ENCODE results near the gene AIP. TPM values are rescaled to one million over a fixed set of nuclear protein-coding genes. Genes with fewer than 3 reads are reported as not detected.
"Not testable (repeated sequence)": the region's sequence is repeated elsewhere in the genome, so short reads cannot be mapped to it uniquely, and the experiment has no call there.

AIP gene
- total RNA-seq, 1 donor from 2014 or later, result 203 TPM

DNA sequence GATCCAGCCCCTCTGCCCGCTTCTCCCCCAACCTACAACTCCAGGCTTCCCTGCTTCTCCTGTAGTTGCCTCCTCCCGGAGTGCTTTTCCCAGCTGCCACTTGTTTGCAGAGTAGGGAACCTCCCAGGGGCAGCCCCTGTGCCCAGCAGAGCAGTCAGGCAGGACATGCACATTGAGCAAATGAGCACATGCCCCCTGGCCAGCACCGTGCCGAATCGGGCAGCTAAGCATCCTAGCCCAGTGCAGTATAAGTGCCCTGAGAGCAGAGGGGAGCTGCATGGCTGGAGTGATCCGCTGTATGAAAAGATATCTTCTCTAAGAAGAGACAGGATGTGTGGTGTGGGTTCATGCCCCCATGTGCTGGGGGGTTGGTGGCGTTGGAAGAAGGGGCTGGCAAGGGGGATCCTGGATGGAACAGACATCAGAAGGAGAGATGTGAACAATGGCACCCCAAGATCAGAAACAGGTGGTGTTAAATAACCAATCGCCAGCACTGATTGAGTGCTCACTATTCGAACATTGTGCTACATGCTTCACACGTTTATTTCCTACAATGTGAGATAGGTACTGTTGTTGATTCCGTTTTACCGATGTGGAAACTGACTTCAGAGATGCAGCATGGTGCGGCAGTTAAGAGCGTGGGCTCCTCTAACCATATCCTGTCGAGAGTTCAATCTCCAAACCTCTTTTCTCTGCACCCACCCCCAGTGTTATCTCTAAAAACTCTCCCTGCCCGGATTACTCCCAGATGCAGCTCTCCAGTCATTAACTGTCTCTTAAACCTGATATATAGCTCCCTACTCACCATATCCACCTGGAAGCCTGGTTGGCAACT is 1.2 kb downstream of the AIP start:
- intact Hi-C loops (cut with micrococcal nuclease), result loop anchor here (1.0 to 5.0 kb wide), 8 partner anchors 15 to 527 kb away; partner anchors contain the start of genes CDK2AP2, PC, RPS6KB2 and TMEM134
- no peaks in the 10 kb centered on the region for H3K9me3 Mint-ChIP-seq
- peaks cover 34% of the 10 kb centered on the region for H3K36me3 Mint-ChIP-seq (ENCODE audit: low read depth)
- peak overlapping the region; percentile 100 for H3K27ac Mint-ChIP-seq
- peaks cover 4% of the 10 kb centered on the region for H3K27me3 Mint-ChIP-seq (ENCODE audit: insufficient read depth)
- DNase-seq (ENCODE audit: low spot score), result peak; percentile 50
- H3K4me1 Mint-ChIP-seq (ENCODE audit: low read depth), result peaks cover 64% of the 10 kb centered on the region
- H3K4me3 Mint-ChIP-seq, result peak overlapping the region; percentile 94

- Mint-ChIP-seq H3K27ac (peak overlapping the region; percentile 100), H3K4me3 (peak overlapping the region; percentile 94), H3K9me3 (no peaks in the 10 kb centered on the region), H3K27me3 (ENCODE audit: insufficient read depth) (peaks cover 1% of the 10 kb centered on the region), H3K36me3 (ENCODE audit: low read depth) (peaks cover 39% of the 10 kb centered on the region), H3K4me1 (ENCODE audit: low read depth) (peaks cover 69% of the 10 kb centered on the region)
- DNase-seq (ENCODE audit: low spot score), result peak; percentile 66
- intact Hi-C loops (cut with micrococcal nuclease), result loop anchor here (1.0 to 5.0 kb wide), 4 partner anchors 21 to 528 kb away; partner anchors contain the start of gene PC
Measured at GRCh38 chr11:67484847-67485311, 2.1 kb downstream of the AIP start.

DNA sequence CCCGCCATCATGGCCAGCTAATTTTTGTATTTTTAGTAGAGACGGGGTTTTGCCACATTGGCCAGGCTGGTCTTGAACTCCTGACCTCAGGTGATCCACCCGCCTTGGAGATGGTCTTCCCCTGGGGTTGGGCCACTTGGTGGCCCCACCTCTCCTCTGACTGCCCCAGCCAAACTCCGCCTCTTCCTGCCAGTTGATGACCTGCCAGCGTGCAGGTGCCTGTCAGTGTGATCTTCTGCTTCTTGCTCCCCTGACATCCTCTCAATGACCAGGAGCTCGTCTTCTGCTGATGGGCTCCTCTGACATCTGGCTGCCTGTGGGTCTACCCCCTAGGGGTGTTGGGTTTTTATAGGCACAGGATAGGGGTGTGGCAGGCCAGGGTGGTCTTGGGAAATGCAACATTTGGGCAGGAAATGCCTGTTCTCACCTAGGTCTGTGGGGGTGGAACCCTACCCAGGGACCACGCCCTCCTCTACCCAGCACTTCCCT is 3.1 kb downstream of the AIP start:
- H3K36me3 Mint-ChIP-seq (ENCODE audit: low read depth), result peaks cover 42% of the 10 kb centered on the region

GRCh38 chr11:67486481-67487195 is 3.8 kb downstream of the AIP start:
- Mint-ChIP-seq H3K36me3 (ENCODE audit: low read depth) (peaks cover 44% of the 10 kb centered on the region), H3K27ac (peak overlapping the region; percentile 100), H3K9me3 (no peaks in the 10 kb centered on the region), H3K4me1 (ENCODE audit: low read depth) (peaks cover 70% of the 10 kb centered on the region), H3K4me3 (peak overlapping the region; percentile 82), H3K27me3 (ENCODE audit: insufficient read depth) (no peaks in the 10 kb centered on the region)
- peak; percentile 44 for DNase-seq (ENCODE audit: low spot score)
- intact Hi-C loops (cut with micrococcal nuclease), result loop anchor here (1.0 to 2.0 kb wide), 4 partner anchors 20 to 198 kb away; partner anchors contain the start of genes ANKRD13D and PTPRCAP

More for the DNA sequence above, 3.1 kb downstream of the AIP start:
- not testable (repeated sequence) for H3K9me3 Mint-ChIP-seq; H3K27me3 Mint-ChIP-seq (ENCODE audit: insufficient read depth)
- Mint-ChIP-seq H3K4me1 (ENCODE audit: low read depth) (peaks cover 70% of the 10 kb centered on the region), H3K4me3 (peak overlapping the region; percentile 82), H3K27ac (peak overlapping the region; percentile 100)
- DNase-seq (ENCODE audit: low spot score), result peak; percentile 48
- intact Hi-C loops (cut with micrococcal nuclease), result loop anchor here (1.0 to 2.0 kb wide), 3 partner anchors 49 to 216 kb away; partner anchors contain the start of genes ANKRD13D and PTPRCAP

DNA sequence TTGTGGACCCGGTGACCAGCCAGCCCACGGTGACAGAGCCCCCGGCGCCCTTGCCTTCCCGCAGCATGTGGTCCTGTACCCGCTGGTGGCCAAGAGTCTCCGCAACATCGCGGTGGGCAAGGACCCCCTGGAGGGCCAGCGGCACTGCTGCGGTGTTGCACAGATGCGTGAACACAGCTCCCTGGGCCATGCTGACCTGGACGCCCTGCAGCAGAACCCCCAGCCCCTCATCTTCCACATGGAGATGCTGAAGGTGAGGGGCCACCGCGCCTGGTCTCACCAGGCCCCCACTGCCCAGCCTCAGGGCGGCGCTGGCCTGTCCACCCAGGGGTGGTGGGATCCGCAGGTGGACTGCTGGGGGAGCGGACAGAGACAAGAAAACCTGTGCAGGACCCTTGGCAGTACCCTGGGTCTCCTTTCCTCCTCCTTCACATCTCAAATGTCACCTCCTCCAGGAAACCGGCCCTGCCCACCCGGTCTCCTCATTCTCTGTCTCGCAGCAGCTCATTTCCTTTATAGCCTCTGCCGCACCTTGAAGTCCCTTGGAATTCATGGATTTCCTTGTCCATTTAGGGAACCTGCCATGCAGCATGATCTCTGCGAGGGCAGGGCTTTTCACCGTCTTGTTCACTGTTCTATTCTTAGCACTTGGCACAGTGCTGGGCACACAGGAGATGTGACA is 6.5 kb downstream of the AIP start:
- Mint-ChIP-seq H3K9me3 (no peaks in the 10 kb centered on the region), H3K27ac (peak overlapping the region; percentile 100), H3K36me3 (ENCODE audit: low read depth) (peaks cover 44% of the 10 kb centered on the region), H3K4me3 (peak overlapping the region; percentile 37), H3K27me3 (ENCODE audit: insufficient read depth) (no peaks in the 10 kb centered on the region), H3K4me1 (ENCODE audit: low read depth) (peaks cover 48% of the 10 kb centered on the region)
- no peak for DNase-seq (ENCODE audit: low spot score)
- intact Hi-C loops (cut with micrococcal nuclease), result no loop called here

- DNase-seq (ENCODE audit: low spot score), result no peak
- peaks cover 39% of the 10 kb centered on the region for H3K36me3 Mint-ChIP-seq (ENCODE audit: low read depth)
- no peaks in the 10 kb centered on the region for H3K27me3 Mint-ChIP-seq (ENCODE audit: insufficient read depth)
- no peaks in the 10 kb centered on the region for H3K9me3 Mint-ChIP-seq
- H3K27ac Mint-ChIP-seq, result peak overlapping the region; percentile 84
- intact Hi-C loops (cut with micrococcal nuclease), result no loop called here
- H3K4me3 Mint-ChIP-seq, result peak overlapping the region; percentile 37
- peaks cover 40% of the 10 kb centered on the region for H3K4me1 Mint-ChIP-seq (ENCODE audit: low read depth)
Measured at GRCh38 chr11:67489885-67490726, 7.3 kb downstream of the AIP start.

DNA sequence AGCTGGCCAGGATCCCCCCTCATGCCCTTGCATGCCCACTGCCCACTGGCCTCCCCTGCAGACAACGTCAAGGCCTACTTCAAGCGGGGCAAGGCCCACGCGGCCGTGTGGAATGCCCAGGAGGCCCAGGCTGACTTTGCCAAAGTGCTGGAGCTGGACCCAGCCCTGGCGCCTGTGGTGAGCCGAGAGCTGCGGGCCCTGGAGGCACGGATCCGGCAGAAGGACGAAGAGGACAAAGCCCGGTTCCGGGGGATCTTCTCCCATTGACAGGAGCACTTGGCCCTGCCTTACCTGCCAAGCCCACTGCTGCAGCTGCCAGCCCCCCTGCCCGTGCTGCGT is 7.9 kb downstream of the AIP start:
- Mint-ChIP-seq H3K4me1 (ENCODE audit: low read depth) (peaks cover 38% of the 10 kb centered on the region), H3K27ac (peak overlapping the region; percentile 72), H3K36me3 (ENCODE audit: low read depth) (peaks cover 41% of the 10 kb centered on the region), H3K27me3 (ENCODE audit: insufficient read depth) (no peaks in the 10 kb centered on the region), H3K4me3 (no peak overlapping the region), H3K9me3 (no peaks in the 10 kb centered on the region)
- intact Hi-C loops (cut with micrococcal nuclease), result no loop called here
- no peak for DNase-seq (ENCODE audit: low spot score)

DNA sequence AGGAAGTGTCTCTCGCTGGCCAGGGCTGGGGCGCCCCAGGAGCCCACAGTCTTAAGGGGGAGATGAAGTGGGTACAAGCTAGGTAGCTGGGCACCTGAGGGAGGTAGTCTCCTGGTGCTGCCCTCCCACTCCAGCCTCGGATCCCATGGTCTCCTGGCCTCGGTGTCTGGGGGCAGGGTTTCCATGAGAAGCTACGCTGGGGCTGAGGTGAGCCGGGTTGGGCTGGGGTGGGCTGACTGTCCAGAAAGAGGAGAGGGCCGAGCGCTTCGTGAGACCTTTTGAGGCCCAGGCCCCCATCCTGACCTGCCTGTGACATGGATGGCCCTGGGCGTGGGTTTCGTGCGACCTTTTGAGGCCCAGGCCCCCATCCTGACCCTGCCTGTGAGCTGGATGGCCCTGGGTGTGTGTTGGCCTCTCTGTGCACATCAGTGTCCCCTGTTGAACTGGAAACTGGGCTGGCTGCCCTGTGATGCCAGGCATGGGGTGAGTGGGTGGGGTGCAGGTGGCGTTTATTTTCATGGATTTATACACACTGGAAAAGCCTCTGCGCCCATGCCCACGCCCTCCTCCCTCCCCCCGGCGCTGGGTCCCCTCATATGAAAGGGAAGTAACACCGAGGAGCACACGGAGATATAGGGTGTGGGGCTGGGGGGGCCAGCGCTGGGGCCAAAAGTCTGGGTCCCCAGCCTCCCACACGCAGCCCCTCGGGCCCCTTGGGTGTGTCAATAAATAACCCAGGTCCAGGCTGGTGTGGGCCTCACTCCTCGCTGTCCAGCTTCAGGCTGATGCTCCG is 8.6 kb downstream of the AIP start:
- no peak for DNase-seq (ENCODE audit: low spot score)
- no peaks in the 10 kb centered on the region for H3K9me3 Mint-ChIP-seq
- intact Hi-C loops (cut with micrococcal nuclease), result no loop called here
- H3K36me3 Mint-ChIP-seq (ENCODE audit: low read depth), result peaks cover 40% of the 10 kb centered on the region
- H3K27ac Mint-ChIP-seq, result peak overlapping the region; percentile 72
- H3K27me3 Mint-ChIP-seq (ENCODE audit: insufficient read depth), result no peaks in the 10 kb centered on the region
- H3K4me1 Mint-ChIP-seq (ENCODE audit: low read depth), result peaks cover 31% of the 10 kb centered on the region
- H3K4me3 Mint-ChIP-seq, result no peak overlapping the region

DNA sequence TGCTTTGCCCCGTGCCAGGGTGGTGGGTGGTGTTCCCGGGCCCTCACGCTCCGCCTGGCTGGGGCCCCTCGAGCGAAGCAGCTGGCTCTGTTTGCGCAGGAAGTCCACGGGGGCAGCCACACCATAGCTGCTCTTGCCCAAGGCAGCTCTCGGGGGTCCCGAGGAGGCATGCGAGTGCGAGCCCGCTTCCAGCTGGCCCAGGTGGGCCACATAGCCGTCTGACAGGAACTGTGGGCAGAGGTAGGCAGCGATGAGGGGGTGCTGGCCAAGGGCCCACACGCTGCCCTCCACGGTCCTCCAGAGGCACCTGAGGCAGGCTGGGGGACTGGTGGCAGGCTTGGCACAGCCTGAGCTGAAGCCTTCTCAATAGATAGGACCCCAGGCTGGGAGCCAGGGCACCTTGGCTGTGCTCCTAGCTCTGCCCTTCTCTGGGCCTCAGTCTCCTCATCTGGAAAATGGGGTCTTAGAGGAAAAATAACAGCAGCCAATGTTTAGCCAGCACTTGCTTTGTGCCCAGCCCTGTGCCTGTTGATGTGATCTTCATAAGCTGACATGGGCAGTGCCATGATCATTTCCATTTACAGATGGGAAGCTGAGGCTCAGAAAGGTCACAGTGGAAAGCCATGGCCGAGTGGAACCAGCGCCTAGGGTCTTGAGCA is 9.4 kb downstream of the AIP start:
- no peaks in the 10 kb centered on the region for H3K27me3 Mint-ChIP-seq (ENCODE audit: insufficient read depth)
- intact Hi-C loops (cut with micrococcal nuclease), result no loop called here
- H3K27ac Mint-ChIP-seq, result no peak overlapping the region
- peaks cover 24% of the 10 kb centered on the region for H3K4me1 Mint-ChIP-seq (ENCODE audit: low read depth)
- H3K36me3 Mint-ChIP-seq (ENCODE audit: low read depth), result peaks cover 38% of the 10 kb centered on the region
- no peak for DNase-seq (ENCODE audit: low spot score)
- H3K9me3 Mint-ChIP-seq, result no peaks in the 10 kb centered on the region
- H3K4me3 Mint-ChIP-seq, result no peak overlapping the region

GRCh38 chr11:67492801-67493547 is 10.1 kb downstream of the AIP start:
- Mint-ChIP-seq H3K36me3 (ENCODE audit: low read depth) (peaks cover 32% of the 10 kb centered on the region), H3K27me3 (ENCODE audit: insufficient read depth) (no peaks in the 10 kb centered on the region), H3K4me1 (ENCODE audit: low read depth) (peaks cover 16% of the 10 kb centered on the region), H3K27ac (no peak overlapping the region), H3K4me3 (no peak overlapping the region), H3K9me3 (no peaks in the 10 kb centered on the region)
- intact Hi-C loops (cut with micrococcal nuclease), result no loop called here
- no peak for DNase-seq (ENCODE audit: low spot score)

Measured in activated T-helper 1 cell treated with anti-CD3 and anti-CD28 coated beads, Interleukin-12 subunit alpha, Interleukin-12 subunit beta, Interleukin-2, Interleukin-4 antibody, amounts not matched to agents 30 ng/mL and 10 ng/mL and 1 ng/mL, durations not matched to agents 14 hours and 24 hours and 36 hours (primary cell).